Tibial nerve (tissue), 4 donors: ENCODE results near the gene URAD. TPM values are rescaled to one million over a fixed set of nuclear protein-coding genes. Genes with fewer than 3 reads are reported as not detected.

ENCODE experiments used
- DNase-seq, 2 donors: peaks; one replicate each; pipeline ENCODE4 v3.0.0-alpha.2; 2019; ENCODE audit warnings: low spot score in 2 of 2
- H3K27ac ChIP-seq, 4 donors: fragments of 200-600 bp; sonication (generic) in 3 of 4; one replicate each; pipeline ENCODE4 v1.5.1; 2017 to 2019; ENCODE audit warnings: mild to moderate bottlenecking in 1 of 4
- H3K27me3 ChIP-seq, 2 donors: fragments of 200-600 bp; sonication (generic) in 1 of 2; one replicate each; pipeline versions ENCODE4 v1.5.1 to v1.6.0; 2017 to 2019
- H3K36me3 ChIP-seq, 3 donors: fragments of 200-600 bp; sonication (generic); one replicate each; pipeline ENCODE4 v1.5.1; 2018 to 2019
- H3K4me1 ChIP-seq, 4 donors: fragments of 200-600 bp; sonication (generic) in 3 of 4; one replicate each; pipeline ENCODE4 v1.5.1; 2017 to 2019
- H3K4me3 ChIP-seq, 4 donors: fragments of 200-600 bp; sonication (generic) in 3 of 4; one replicate each; pipeline ENCODE4 v1.5.1; 2017 to 2019; ENCODE audit warnings: mild to moderate bottlenecking in 1 of 4, moderate library complexity in 1 of 4
- H3K9me3 ChIP-seq, 4 donors: fragments of 200-600 bp; sonication (generic) in 3 of 4; one replicate each; pipeline ENCODE4 v1.5.1; 2017 to 2019
- EP300 ChIP-seq, 2 donors: sonication (generic); formaldehyde crosslinking; IDR thresholded peaks; one replicate each; pipeline ENCODE4 v1.6.1; 2017; ENCODE audit warnings: antibody characterized with exemption in 2 of 2, mild to moderate bottlenecking in 1 of 2
- POLR2A ChIP-seq, 2 donors: fragments of 450-650 bp; IDR thresholded peaks; one replicate each; pipeline ENCODE4 v1.6.1; 2017; ENCODE audit warnings: antibody characterized with exemption in 2 of 2, mild to moderate bottlenecking in 2 of 2, moderate library complexity in 2 of 2
- WGBS, 2 donors: methylation state at CpG; one replicate each; pipeline ENCODE4 v1.1.5; 2018; 5-methylcytosine and 5-hydroxymethylcytosine counted together
- total RNA-seq, 4 donors: library from RNA; depleted of rRNA; stranded (reverse); fragments of >200 nt; gene quantifications; one replicate each; pipeline ENCODE4 v1.1.0, GENCODE V29; 2016
- TF ChIP-seq, protein P1 (sequence below), 5 experiments: fragments of 200-600 bp in 3 of 5; fragments of 450-650 bp in 2 of 5; sonication (generic) in 3 of 5; IDR thresholded peaks; one replicate each; pipeline ENCODE4 v1.5.1; 2016 to 2019; ENCODE audit warnings: antibody characterized with exemption in 5 of 5, mild to moderate bottlenecking in 3 of 5, moderate library complexity in 2 of 5

Gene URAD
- total RNA-seq, 4 donors from 2014 or later, result not detected

DNA sequence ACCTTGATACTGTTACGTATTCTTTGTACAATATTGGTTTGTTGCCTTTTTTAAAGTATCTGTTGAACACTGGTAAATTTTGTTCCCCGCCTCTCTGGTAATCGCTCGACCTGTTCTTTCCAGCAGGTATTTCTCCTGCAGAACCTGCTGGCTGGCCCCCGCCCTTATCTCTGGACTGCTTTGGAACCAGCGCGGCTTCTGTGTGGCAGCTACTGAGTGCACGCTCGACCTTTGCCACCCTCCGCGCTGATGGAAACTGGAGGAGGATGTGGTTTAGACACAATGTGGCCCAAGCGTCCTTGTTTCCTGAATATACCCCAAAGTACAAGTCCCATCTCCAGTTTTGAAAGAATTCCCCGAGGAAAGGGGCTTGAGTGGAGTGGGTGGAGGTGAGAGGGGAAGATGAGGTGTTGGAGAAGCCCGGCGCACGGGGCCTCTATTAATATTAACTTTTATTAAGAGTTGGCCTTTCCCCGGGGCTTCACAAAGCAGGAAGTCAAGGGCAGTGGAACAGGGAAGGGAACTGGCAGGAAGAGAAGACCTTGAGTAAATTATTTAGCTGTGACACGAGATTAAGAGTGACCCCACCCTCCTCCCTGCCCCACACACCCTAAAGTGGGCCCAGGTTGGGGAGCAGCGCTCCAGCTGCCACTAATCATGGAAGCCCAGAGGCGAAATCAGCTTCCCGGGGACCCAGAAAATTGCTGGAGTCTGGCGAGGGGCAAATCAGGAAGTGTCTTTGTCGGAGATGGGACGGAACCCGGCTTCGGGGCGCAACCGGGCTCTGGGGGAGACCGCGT lies 35.4 kb downstream of the URAD start:
- Histone ChIP-seq H3K27ac (peak overlapping the region in 2 of 4 donors; percentile 47 to 74), H3K27me3 (peaks cover 0 to 76% of the 10 kb centered on the region in 2 donors), H3K36me3 (no peaks in the 10 kb centered on the region), H3K9me3 (peaks cover 0 to 4% (median 0%) of the 10 kb centered on the region in 4 donors), H3K4me3 (peak overlapping the region; percentile 7 to 57 (median 48)), H3K4me1 (peaks cover 0 to 19% (median 11%) of the 10 kb centered on the region in 4 donors)
- TF ChIP-seq, protein P1, sequence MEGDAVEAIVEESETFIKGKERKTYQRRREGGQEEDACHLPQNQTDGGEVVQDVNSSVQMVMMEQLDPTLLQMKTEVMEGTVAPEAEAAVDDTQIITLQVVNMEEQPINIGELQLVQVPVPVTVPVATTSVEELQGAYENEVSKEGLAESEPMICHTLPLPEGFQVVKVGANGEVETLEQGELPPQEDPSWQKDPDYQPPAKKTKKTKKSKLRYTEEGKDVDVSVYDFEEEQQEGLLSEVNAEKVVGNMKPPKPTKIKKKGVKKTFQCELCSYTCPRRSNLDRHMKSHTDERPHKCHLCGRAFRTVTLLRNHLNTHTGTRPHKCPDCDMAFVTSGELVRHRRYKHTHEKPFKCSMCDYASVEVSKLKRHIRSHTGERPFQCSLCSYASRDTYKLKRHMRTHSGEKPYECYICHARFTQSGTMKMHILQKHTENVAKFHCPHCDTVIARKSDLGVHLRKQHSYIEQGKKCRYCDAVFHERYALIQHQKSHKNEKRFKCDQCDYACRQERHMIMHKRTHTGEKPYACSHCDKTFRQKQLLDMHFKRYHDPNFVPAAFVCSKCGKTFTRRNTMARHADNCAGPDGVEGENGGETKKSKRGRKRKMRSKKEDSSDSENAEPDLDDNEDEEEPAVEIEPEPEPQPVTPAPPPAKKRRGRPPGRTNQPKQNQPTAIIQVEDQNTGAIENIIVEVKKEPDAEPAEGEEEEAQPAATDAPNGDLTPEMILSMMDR (IDR thresholded peaks at IDR 0.05), result no peak
- TF ChIP-seq POLR2A (IDR thresholded peaks at IDR 0.05) (no peak), EP300 (IDR thresholded peaks at IDR 0.05) (no peak)
- DNase-seq, result no peak
- 18 to 24% methylated on average over 30 of the region's 30 CpGs for WGBS, 2 donors

GRCh38 chr13:27942972-27943371 lies 45.5 kb downstream of the URAD start:
- Histone ChIP-seq H3K27me3 (no peaks in the 10 kb centered on the region), H3K27ac (no peak overlapping the region), H3K4me3 (no peak overlapping the region), H3K9me3 (peaks cover 0 to 22% (median 1%) of the 10 kb centered on the region in 4 donors), H3K4me1 (no peaks in the 10 kb centered on the region), H3K36me3 (no peaks in the 10 kb centered on the region)
- WGBS, 2 donors, result 85 to 90% methylated on average over 1 of the region's 1 CpG
- no peak for TF ChIP-seq POLR2A (IDR thresholded peaks at IDR 0.05)
- TF ChIP-seq, protein P1 (IDR thresholded peaks at IDR 0.05), result no peak
- TF ChIP-seq EP300 (IDR thresholded peaks at IDR 0.05), result no peak
- DNase-seq, result no peak

DNA sequence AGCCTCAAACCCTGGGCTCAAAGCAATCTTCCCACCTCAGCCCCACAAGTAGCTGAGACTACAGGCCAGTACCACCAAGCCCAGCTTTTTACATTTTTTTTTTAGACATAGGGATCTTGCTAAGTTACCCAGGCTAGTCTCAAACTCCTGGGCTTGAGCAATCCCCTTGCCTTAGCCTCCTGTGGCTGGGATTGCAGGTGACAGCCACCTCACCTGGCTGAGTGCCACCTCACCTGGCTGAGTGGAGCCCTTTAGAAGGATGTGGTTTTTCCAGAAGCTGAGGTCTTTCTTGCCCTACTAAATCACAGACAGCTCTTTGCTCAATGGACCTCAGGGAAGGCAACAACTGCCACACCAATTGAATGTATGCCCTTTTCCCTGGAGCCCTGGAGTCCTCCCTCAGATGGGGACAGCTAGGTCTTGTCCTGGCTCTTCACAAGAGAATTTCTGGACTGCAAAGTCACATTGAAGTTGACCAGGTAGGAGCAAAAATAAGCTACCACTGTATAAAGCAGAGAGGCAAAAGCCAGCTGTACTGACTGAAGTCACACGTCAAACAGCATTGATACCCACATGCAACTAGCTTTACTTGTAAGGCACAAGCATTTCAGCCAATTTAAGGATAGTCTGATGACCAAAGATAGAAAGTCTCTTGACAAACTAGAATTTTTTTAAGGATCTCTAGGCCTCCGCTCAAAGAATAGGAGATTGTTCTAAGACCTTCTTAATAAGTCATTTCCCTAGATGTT lies 54.7 kb downstream of the URAD start:
- WGBS, 2 donors, result 64 to 68% methylated on average over 2 of the region's 2 CpGs
- Histone ChIP-seq H3K4me1 (peaks cover 0 to 1% (median 0%) of the 10 kb centered on the region in 4 donors), H3K36me3 (no peaks in the 10 kb centered on the region), H3K27me3 (peaks cover 0 to 46% of the 10 kb centered on the region in 2 donors), H3K4me3 (no peak overlapping the region), H3K27ac (no peak overlapping the region), H3K9me3 (peaks cover 0 to 4% (median 0%) of the 10 kb centered on the region in 4 donors)
- DNase-seq, result no peak
- TF ChIP-seq EP300 (IDR thresholded peaks at IDR 0.05), result no peak
- TF ChIP-seq, protein P1 (IDR thresholded peaks at IDR 0.05), result no peak
- no peak for TF ChIP-seq POLR2A (IDR thresholded peaks at IDR 0.05)

GRCh38 chr13:27933118-27933517 lies 55.4 kb downstream of the URAD start:
- H3K27me3 ChIP-seq, result peaks cover 0 to 53% of the 10 kb centered on the region in 2 donors
- TF ChIP-seq, protein P1 (IDR thresholded peaks at IDR 0.05), result no peak
- no peak for TF ChIP-seq EP300 (IDR thresholded peaks at IDR 0.05)
- no peak for TF ChIP-seq POLR2A (IDR thresholded peaks at IDR 0.05)
- WGBS, 2 donors, result 57 to 58% methylated on average over 1 of the region's 1 CpG

DNA sequence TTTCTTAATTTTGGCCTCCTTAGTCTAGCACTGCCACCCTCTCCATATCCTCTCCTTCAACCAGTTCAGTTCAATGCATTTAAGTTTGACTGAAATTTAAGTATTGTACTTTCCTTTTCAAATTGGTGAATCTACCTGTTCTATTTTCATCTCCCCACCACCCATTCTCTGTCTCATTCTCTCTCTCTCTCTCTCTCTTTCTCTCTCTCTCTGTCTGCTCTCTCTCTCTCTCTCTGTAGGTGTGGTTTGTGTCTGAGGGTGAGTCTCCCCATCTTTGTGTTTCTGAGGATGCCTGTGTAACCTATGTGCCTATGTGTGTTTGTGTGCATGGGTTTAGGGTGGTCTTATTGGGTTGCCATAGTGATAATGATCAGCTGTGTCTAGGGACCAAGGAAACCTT lies 58.6 kb downstream of the URAD start:
- Histone ChIP-seq H3K27ac (no peak overlapping the region), H3K9me3 (peaks cover 0 to 4% (median 0%) of the 10 kb centered on the region in 4 donors), H3K36me3 (no peaks in the 10 kb centered on the region), H3K4me1 (peaks cover 0 to 23% (median 0%) of the 10 kb centered on the region in 4 donors), H3K4me3 (no peak overlapping the region), H3K27me3 (peaks cover 0 to 85% of the 10 kb centered on the region in 2 donors)
- TF ChIP-seq, protein P1 (IDR thresholded peaks at IDR 0.05), result no peak
- TF ChIP-seq EP300 (IDR thresholded peaks at IDR 0.05) (no peak), POLR2A (IDR thresholded peaks at IDR 0.05) (no peak)
- DNase-seq, result no peak

More at GRCh38 chr13:27933118-27933517, 55.4 kb downstream of the URAD start:
- Histone ChIP-seq H3K9me3 (peaks cover 0 to 4% (median 0%) of the 10 kb centered on the region in 4 donors), H3K36me3 (no peaks in the 10 kb centered on the region), H3K4me1 (peaks cover 0 to 7% (median 0%) of the 10 kb centered on the region in 4 donors), H3K27ac (no peak overlapping the region), H3K4me3 (no peak overlapping the region)
- no peak for DNase-seq
